C4-2B (cell line): Measurements from ENCODE around the gene PRIMPOL.

ENCODE experiments used
- CTCF ChIP-seq: fragments of 450-650 bp; conservative IDR thresholded peaks from 2 replicates; pipeline ENCODE4 v1.5.1; 2017; ENCODE audit warnings: mild to moderate bottlenecking
- ZFX ChIP-seq: fragments of 450-650 bp; IDR thresholded peaks from 2 replicates; pipeline ENCODE4 v1.6.1; 2017

GRCh38 chr4:184617600-184618196 is 31.8 kb upstream of the PRIMPOL start:
- TF ChIP-seq CTCF = no peak
- TF ChIP-seq ZFX = no peak
